Activated CD8-positive, alpha-beta memory T cell treated with anti-CD3 and anti-CD28 coated beads, Interleukin-2, amount 50 U/mL, for 24 hours (primary cell): ENCODE measurements around the gene TSTD2.

Source experiments
- DNase-seq: peaks from one replicate; pipeline ENCODE4 v3.0.0-alpha.2; 2020; ENCODE audit errors: extremely low read depth

TSTD2 gene

DNA sequence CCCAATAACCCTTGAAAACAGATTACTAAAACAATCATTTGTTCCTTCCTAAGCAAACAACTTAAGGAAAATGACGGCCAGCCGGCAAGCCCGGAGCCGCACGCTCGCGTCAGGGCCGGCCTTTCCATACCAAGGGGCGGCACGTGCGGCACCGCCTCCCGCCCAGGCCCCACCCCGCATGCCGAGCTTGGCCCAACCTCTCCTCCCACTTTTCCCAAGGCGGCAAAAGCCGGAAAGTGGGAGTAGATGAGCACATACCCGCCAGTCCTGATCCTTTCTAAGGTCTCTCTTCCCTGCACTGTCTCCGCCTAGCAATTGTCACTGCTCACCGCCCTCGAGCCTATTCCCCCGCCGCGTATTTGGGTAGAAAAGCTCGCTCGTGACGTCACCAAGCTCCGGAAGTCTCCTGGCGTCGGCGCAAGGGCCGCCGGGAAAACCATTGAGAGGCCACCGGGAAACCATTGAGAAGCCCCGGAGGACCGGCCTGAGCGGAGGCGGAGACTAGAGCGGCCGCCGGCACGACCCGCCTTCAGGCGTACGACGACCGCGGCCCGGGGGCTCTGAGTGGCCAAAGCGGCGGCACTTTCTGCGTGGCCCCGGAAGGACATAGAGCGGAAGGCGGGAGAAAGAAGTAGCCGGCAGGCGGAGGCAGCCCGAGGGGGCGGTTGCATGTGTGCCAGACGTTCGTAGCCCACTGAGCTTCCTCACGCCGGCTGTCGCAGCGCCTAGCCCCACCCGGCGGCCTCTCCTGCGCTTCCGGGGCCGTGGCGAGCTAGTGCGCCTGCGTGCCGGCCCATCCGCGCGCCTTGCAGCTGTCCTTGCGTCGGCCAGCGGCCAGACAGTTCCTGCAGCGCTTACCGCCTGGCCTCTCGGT, at the start of gene TSTD2, which contains the start of gene NCBP1:
Gene TSTD2 (minus strand): TSS at position 384 of the 874 bp plus-strand sequence. CDS start 5,806 bp downstream, outside the sequence.
Gene NCBP1 (plus strand): TSS at position 837 of the 874 bp plus-strand sequence. CDS start 61 bp downstream, outside the sequence.
- DNase-seq, result peak; percentile 86

DNA sequence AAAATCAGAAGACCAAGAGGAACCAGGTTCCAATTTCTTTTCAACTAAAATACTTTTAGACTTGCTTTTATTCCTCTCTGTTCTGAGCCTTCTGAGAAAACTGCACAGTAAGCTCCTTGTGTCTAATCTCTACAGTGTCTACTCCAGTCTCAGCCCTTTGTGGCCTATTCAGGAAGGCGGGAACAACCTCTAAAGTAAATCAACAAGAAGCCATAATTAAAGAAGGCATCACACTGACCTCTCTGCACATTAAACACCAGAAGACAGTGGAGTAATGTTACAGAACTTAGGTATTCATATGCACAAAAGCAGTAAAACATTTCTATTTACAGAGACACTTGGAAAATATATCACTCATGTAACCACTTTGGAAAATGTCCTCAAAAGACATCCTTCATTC, 49.1 kb upstream of the TSTD2 start:
- DNase-seq, result no peak

DNA sequence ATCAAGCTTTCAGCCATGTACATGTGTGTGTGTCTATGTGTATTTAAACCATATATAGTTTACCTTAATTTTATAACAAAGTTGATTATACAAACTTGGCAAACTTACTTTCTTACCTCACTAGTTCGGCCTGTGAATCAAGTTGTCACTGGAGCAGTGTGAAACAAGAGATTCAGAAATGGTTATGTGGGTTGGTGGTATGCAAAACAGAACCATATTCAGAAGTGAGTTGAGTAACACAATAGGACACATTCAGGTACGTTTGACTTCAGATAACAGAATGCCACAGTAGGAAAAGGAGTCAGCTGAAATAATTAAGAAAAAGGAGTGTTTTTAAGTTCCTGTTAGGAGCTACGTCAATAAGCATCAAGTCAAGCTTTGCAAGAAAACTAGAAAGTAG, 42.5 kb upstream of the TSTD2 start:
- DNase-seq, result no peak

DNA sequence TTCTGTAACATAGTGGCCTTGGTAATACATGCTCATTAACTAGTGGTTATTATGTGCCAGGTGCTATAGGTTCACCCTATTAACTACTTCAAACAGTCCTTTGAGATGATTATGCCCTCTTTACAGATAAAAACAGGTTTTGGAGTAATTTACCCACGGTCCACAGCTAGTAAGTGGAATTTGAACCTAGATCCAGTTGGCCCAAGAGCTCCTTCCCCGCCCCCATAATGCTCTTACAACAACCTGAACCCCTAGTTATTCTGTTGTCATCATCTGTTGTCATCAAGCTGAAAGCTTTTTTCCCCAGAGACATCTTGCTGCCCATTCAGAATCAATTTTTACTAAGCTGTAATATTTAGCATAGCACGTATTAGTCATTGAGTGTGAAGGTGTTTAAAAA, 40.8 kb upstream of the TSTD2 start:
- DNase-seq, result no peak

DNA sequence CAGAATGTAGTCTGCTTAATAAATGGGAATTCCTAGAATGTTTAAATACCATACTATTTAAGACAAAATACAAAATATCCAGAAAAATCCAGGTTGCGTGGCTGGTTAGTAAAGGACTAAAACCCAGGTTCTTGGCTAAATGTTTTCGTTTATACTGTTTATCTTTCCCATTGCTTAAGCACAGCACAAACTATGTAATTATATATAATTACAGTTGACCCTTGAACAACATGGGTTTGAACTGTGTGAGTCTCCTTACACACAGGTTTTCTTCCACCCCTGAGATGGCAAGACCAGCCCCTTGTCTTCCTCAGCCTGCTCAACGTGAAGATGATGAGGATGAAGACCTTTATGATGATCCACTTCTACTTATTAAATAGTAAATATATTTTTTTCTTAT, 39.2 kb upstream of the TSTD2 start:
- no peak for DNase-seq

DNA sequence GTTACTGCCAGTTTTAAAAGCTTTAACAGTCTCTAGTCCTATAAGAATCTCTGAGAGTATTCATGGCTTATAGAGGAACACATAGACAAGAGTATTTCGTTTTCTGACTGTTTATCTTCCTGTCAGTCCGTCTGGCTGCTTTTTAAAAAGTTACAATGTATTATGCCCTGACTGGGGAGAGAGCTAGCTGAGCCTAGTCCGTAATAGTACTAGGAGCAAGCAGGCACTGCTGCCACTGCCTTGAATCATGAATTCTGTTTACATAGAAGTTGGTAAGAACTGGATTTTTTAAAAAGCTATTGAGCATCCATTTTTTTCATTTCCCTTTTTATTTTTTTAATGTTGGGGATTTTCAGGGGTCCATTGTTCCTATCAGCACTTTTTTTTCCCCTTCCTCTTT, 37.4 kb upstream of the TSTD2 start:
- no peak for DNase-seq

DNA sequence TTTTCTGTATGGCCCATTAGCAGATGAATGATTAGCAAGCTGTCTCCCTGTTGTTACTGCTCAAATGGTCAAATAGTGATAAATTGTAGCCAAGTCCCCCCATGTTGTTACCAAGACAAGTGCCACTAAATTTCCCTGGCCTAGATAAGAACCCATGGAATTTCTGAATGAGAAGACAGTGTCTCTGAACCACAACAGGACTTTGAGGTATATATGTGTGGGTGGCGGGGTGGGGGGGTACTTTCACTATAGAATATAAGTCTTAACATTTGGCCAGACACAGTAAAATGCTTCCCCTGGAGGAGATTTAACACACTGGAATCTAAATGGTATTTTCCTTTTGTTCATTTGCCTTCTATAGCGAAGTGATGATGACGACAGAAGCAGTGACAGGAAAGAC, 35.3 kb upstream of the TSTD2 start:
- DNase-seq, result no peak

DNA sequence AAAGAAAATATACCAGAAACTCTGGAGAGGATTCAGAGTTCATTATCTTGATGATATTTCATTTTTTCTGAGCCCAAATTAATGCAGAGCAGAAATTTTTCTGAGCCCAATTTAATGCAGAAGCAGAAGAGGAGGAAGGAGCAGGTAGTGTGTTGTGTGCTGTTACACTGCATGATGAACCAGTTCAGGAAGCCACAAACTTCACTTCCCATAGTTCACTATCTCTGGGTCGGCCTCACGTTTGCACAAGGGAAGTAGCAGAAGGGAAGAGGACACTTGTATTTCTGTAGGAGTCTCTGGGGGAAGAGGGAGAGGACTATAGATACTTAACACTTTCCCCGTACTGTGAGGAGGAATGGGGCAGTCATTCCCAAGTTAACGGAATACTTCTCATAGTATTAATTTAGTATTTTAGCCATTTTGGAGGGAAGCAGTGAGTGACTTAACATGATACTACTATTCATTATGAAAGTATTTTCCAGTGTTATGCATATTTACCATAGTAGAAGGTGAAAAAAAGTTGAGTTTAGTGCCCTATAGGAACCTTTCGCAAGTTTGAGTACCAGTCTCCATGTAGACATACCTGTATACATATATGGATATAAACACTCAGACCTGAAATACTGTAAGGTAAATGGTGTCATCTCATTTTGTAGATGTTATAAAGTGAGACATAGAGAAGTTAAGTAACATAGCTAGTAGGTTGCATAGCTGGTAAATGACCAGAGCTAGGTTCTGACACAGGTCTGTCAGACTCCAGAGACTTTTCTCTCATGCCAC, 33.9 kb upstream of the TSTD2 start:
- no peak for DNase-seq

DNA sequence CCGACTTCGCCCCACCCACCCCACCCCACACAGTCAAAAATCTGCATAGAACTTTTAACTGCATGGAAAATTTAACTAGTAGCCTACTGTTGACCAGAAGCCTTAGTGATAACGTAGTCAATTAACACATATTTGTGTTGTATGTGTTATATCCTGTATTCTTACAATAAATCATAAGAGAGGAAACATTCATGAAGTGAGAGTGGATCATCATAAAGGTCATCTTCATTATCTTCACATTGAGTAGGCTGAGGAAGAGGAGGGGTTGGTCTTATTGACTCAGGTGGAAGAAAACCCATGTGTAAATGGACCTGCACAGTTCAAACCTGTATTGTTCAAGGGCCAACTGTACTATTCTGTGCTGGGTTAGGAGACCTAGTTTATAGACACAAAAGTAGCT, 32.6 kb upstream of the TSTD2 start:
- DNase-seq, result no peak

DNA sequence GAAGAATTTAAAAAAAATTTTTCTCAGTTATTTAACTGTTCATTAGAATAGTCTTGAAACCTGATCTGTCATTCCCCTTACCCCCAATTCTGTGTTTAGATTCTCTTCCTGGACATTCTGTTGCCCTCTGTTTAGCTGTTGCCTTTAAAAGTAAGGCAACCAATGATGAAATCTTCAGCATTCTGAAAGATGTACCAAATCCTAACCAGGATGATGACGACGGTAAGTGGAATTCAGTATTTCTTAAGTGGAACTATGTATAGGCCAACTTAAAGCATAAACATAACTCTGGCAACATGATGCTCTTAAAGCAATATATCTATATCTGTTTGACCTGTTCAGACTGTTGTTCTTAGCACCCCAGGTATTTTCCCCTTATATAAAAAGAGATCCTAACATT, 27.7 kb upstream of the TSTD2 start:
- no peak for DNase-seq

DNA sequence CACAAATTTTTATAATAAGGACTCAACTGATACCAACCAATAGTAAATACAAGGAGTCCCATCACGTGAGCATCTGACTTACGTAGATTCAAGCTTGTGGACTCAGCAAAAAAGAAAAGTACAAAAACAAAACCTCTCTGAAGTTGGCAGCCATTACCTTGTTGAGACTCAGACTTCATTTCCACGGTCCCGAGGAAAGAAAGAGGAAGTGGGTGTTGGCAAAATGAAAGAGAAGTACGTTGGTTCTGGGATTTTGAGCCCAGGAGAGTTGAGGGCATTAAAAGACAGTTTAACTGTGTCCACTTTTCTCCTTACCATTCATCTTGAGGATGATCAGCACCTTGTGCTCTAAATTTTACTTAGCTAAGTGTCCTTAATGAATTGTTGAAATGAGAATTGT, 27.2 kb upstream of the TSTD2 start:
- DNase-seq, result no peak

DNA sequence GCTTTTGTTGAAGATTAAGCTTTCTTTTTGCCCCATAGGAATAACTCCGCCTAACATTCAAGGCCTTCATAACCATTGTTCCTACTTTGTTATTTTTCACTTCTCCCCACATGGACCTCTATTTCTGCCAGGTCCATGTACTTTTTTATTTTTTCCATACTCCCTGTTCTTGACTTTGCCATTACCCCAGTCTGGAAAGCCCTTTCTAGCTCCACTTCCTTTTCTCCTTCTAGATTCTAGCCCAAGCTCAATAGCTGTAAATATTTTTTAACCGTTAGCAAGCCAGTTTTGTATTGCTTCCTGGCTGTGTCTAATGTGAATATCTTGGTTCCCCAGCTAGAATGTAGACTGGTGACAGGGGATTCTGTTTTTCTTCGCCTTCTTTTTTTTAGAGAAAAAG, 26.6 kb upstream of the TSTD2 start:
- DNase-seq, result no peak

DNA sequence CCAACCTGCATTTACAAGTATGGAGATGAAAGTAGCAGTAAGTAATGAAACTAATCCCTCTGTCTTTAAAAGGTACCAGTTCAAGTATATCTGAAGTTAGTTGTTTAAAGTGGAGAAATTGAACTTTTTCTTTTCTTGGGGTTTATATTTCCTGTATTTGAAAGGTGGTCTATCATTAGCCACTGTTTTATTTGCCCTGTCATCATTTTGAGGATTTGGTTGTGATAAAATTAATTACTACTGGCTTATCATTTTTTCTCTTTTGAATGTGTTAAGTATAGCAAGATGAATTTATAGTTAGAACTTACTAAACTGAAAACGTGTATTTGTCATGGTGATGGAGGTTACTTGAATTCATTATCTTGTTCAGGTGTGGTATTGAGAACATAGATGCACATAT, 25.5 kb upstream of the TSTD2 start:
- no peak for DNase-seq

DNA sequence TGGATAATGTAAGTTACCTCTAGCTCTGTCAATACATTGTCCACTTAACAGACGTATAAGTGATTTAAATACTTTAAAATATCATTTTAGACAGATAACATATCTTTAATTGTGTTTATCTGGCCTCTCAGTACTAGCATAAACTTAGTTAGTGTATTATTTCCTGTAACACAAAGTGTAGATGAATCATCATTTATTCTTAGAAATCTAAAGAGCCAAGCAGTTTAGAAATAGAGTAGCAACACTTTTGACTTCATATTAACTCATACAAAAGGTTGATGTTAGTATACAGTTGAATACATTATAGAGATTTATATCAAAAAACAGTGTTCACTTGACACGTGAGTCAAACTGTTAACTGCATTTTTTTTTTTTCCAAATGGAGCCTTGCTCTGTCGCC, 18.5 kb upstream of the TSTD2 start:
- no peak for DNase-seq

DNA sequence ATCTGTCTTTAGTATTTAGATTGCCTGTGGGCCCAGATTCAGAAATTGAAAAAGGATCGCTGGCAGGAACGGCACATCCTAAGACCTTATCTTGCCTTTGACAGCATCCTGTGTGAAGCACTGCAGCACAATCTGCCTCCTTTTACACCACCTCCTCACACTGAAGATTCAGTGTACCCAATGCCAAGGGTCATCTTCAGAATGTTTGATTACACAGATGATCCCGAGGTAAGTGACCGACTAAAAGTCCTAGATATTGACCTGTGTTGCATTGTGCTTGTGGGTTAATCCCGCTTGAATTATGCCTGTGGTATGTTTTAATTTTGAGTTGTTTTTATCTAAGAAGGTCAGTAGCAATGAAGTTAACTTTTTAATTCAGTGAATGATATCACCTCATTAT, 14.8 kb upstream of the TSTD2 start:
- DNase-seq, result no peak

DNA sequence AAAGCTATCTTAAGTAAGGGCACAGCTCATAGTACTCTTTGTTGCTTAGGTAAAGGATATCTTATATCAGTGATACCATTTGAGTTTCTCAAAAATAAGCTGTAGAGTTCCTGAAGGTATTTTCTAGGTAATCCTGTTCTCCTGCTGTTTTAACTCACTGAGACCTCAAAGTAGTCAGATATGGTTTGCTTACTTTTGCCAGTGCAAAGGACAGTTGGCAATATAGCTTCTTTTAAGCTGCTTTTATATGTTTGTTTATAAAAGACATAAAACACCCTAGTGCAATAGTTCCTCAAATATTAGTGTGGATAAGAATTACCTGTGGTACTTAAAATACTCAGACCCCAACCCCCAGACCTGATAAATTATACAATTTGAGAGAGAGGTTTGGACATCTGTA, 12.6 kb upstream of the TSTD2 start:
- DNase-seq, result no peak

DNA sequence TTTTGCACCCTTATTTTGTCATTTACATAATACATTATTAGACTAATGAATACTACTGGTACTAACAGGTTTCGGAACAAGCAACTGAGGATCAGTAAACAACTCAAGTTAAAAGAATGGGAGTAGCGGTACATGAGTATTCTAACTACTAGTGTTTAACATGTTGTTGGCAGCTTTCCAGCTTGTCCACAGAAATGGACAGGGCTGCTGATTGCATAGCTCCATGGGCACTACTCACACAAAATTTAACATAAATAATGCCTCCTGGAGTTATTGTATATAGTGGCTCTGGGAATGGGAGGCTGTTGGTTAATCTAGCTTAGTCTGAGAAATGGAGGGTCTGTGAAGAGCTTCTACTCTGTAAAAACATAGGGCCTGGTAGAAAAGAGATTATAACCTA, 7.2 kb upstream of the TSTD2 start:
- DNase-seq, result no peak

DNA sequence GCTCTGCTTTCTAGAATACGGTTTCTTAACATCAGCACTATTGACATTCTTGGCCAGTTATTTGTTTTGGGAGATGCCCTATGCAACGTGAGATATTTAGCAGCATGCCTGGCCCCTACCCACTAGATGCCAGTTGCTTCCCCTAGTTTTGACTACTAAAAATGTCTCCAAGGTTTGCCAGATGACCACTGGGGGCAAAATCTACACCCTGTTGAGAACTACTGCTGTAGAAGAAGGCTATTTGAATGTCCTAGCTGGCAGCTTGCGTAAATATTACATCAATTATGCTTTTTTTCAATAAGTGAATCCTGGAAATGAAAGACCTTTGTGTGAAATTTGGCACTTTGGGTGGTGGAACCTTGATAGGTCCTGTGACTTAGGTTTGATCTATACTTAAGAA, 5.5 kb upstream of the TSTD2 start:
- DNase-seq, result no peak

DNA sequence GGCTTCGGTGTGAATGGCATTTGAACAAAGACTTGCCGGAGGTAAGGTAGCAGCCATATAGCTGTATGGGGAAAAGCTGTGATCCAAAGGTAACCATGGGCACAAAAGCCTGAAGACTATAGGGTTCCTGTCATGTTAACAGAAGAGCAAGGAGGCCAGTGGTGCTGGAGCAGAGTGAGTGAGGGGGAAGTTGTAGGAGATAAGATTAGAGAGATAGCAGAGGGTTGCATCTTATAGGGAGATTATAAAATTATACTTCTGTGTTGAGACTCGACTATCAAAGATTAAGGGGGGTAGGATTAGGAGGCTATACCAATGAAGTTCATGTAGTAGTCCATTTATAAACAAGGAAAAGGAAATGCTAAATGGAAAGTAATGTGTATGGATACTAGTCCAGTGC, 3.7 kb upstream of the TSTD2 start:
- DNase-seq, result no peak

DNA sequence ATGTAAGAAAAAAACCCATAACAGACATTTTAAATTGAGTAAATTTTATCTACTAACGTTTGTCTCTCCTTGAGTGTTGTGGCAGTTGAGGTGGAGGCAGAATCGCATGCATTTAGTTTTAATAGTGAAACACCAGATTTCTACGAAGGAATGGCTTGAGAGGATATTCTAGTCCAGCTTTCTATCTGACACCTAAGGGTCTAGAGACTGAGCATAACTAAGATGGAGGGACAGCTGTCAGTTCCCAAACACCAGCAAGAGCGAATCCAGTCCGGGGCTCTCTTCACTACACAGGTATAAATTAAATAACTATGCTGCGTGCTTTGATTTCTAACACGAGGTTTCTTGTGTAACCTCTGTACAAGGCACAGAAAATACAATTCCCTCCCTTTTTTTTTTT, 1.9 kb upstream of the TSTD2 start:
- no peak for DNase-seq

DNA sequence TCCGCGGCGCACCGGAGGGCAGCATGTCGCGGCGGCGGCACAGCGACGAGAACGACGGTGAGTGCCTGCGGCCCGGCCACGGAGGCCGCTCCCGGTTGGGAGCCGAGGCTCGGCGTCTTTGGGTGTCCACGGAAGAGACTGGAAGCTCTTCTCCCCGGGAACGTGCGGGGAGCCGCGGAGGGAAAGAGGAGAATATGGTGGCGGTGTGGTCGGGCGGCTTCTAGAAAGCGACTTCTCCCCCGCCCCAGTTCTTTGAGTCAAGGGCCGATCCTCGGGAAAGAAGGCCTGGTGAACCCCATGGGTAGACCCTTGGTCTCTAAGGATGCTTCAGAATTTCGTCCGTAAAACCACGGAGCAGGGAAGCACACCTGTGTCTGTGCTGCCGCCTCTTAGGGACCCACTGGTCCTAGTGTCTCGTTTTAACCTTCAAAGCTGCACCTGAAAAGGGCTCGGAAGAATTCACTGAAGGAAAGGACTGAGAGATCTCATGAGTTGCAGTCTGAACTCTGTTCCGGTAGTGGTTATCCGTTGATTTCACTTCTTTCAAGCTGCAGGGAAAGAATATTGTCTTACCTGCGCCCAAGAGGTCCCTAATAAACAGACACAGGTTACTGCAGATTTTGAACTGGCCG, 807 bp upstream of the TSTD2 start:
- no peak for DNase-seq

DNA sequence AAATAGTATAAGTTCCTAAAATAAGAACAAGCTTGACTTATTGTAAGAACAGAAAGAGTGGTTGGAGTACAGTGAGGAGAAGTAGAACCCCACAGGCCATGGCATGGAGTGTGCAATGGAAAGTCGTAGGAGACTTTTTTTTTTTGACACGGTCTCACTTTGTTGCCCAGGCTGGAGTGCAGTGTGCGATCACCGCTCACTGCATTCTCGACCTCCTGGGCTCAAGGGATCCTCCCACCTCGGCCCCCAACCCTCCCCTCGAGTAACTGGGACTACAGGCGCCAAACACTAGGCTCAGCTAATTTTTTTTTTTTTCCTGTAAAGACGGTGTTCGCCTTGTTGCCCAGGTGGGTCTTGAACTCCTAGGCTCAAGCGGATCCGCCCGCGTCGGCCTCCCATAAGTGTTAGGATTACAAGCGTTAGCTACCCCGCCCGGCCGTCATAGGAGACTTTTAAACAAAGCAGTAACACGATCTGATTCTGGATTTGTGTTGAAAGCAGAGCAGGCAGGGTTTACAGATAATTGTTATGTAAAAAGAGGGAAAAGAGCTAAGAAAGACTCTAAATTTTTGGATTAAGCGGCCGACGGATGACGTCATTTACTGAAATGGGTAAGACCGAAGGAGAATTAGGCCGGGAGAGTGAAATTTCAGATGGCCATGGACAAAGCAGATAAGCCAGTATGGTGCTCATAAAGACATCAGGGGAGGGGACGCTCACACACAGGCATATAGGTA, 752 bp downstream of the TSTD2 start:
- DNase-seq, result no peak
